ENCODE results near the gene BRPF1.
A peak's percentile ranks its signal among the peaks of the same experiment; 100 is the strongest.

Gene BRPF1

DNA sequence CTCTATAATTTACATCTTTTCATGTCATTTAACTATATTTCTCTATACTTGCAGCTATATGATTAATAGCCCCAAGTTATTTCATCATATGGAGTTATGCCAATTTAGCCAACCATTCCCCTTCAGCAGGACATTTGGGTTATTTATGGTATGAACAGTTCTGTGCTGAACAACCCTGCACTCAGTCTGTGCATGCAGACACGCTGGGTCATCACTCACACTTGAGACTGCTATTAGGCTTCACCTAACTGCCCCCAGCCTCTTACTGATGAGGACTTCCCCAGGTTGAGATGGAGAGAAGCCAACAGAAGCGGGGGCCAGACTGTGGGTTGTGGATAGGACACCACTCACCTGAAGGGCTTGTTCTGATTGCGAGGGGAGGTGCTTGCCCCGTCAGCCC, 53.4 kb downstream of the BRPF1 start:
- TF ChIP-seq, protein P1, sequence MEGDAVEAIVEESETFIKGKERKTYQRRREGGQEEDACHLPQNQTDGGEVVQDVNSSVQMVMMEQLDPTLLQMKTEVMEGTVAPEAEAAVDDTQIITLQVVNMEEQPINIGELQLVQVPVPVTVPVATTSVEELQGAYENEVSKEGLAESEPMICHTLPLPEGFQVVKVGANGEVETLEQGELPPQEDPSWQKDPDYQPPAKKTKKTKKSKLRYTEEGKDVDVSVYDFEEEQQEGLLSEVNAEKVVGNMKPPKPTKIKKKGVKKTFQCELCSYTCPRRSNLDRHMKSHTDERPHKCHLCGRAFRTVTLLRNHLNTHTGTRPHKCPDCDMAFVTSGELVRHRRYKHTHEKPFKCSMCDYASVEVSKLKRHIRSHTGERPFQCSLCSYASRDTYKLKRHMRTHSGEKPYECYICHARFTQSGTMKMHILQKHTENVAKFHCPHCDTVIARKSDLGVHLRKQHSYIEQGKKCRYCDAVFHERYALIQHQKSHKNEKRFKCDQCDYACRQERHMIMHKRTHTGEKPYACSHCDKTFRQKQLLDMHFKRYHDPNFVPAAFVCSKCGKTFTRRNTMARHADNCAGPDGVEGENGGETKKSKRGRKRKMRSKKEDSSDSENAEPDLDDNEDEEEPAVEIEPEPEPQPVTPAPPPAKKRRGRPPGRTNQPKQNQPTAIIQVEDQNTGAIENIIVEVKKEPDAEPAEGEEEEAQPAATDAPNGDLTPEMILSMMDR (IDR thresholded peaks at IDR 0.05; ENCODE audit: low read depth, low read length): no peak
- DNase-seq (ENCODE audit: extremely low read depth, low read depth): no peak

DNA sequence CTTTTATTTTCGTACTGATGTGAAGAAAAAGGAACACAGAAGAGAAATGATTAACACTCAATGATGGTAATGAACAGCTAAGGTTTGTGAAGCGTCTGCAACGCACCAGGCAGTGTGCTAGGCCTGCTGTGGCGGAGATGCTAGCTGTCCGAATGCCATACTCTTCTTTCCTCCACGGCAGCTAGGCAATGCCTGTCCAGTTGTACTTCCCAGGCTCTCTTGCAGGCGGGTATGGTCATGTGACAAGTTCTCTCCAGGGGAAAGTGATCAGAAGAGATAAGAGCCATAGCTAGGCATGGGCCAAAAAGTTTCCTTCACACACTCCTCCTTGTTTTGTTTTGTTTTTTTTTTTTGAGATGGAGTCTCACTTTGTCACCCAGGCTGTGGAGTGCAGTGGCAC, 54.1 kb downstream of the BRPF1 start:
- TF ChIP-seq, protein P1 (IDR thresholded peaks at IDR 0.05; ENCODE audit: low read depth, low read length): no peak
- DNase-seq (ENCODE audit: extremely low read depth, low read depth): no peak

DNA sequence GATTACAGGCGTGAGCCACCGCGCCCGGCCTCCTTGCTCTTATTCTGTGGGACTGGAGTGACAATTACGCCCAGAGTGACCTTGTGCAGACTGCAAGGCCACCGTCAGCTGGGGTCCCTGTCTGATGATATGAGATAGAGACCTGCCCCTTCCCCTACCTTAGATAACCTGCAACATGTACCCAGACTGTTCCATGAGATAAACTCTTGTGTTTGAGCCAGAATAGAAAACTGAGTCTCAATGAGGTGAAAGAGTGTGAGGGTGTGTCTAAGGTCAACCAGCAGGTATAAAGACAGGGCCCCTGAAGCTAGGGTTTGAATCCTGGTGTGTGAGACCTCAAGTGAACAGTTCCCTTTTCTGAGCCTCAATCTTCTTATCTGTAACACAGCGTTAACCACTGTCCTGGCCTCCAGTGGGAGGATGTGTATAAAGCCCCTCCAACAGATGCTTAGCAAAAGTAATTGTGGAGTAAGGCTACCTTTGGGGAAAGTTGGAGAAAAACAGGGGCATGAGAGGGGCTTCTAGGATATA, 54.7 kb downstream of the BRPF1 start:
- TF ChIP-seq, protein P1 (IDR thresholded peaks at IDR 0.05; ENCODE audit: low read depth, low read length): no peak
- no peak for DNase-seq (ENCODE audit: extremely low read depth, low read depth)

DNA sequence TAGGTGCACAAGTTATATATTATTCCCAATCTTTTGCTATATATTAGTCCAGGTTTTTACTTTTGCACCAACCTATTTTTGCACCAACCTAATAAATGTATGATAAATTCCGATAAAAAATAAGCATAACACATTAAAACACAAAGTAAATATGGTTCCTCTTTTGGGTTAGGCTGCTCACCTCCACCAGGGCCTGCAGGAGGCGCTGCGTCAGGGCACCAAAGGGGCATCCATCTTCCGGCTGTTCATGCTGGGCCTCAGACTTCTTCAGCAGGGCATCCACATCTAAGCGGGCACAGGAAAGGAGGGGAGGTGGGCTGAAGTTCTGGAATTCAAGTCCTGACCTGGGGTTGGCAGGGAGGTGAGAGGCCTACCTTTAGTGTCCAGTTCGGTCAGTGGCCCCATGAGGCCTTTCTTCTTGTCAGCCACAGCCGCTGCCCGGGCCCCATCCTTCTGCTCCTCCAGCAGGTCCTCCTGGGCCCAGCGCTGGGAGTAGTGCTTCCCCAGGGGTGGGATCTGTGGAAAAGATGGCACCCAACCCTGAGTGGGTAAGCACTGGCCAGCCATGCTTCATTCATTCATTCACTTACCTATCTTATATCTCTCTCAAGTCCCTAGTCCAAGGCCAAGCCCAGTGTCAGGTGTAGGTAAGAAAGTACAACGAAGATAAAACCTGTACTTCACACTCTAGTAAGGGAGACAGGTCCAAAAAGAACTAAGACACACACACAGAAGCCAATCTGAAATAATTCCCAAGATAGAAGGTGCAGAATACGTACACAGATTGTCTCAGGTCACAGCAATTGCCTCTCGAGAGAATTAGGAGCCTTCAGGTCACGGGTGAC, 55.5 kb downstream of the BRPF1 start:
- DNase-seq (ENCODE audit: extremely low read depth, low read depth): no peak
- TF ChIP-seq, protein P1 (IDR thresholded peaks at IDR 0.05; ENCODE audit: low read depth, low read length): peak; percentile 43

DNA sequence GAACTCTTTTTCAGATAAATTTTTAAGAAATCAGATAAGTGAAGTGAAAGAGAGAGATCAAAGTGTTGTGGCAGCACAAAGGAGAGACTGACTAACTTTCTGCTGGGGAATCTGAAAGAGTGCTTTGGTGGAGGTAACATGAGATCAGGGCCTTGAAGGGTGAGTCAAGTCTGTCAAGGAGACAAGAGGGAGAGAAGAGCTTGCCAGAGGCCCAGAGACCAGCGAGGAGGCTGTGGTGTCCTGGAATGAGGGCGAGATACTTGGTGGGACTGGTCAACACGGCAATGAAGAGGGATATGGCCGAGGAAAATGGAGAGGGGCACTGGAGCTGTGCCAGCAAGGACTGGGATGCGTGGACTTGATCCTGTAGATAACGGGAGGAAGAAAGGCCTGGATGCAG, 56.2 kb downstream of the BRPF1 start:
- no peak for DNase-seq (ENCODE audit: extremely low read depth, low read depth)
- TF ChIP-seq, protein P1 (IDR thresholded peaks at IDR 0.05; ENCODE audit: low read depth, low read length): no peak

DNA sequence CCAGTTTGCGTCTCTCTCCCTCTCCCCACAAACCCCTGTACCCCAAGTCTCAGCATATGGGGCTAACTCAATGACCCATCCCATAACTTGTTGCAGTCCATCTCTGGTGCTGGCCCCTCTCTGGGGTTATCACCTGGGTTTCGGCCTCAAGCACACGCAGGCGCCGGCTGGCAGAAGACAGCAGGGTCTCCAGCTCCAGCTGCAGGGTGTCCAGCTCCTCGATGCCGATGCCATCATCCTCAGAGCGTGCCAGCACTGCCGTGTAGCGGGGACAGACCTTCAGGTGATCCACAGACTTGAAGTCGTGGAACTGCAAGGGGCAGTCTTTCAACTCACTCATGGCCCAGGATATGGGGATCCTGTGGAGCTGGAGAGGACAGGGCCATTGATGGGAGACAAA, 59.6 kb downstream of the BRPF1 start:
- TF ChIP-seq, protein P1 (IDR thresholded peaks at IDR 0.05; ENCODE audit: low read depth, low read length): no peak
- no peak for DNase-seq (ENCODE audit: extremely low read depth, low read depth)

DNA sequence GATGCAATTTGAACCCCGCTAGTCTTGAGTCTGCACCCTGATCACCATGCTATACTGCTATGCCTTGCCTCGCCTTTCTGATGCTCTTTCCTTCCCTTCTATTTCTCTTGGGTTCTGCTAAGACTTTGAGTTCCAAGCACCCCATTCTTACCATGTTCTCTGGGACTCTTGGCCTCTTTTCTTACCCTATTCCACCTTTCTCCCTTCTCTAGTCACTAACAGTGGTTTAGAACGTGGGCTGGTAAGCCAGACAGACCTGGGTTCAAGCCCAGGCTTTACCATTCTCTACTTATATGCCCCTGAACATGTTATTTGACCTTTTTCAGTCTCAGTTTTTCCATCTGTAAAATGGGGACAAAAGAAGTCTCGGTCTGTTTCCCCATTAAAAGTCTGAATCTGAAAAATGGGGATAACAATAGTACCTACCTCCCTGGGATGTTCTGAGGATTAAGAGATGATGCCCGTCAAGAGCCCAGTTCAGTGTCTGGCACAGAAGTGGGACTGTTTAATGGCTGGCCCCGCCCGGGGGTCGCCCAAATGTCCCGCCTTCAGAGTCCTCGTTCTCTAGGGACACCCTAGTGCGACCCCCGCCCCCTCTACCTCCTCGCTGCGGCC, 60.4 kb downstream of the BRPF1 start:
- no peak for DNase-seq (ENCODE audit: extremely low read depth, low read depth)
- TF ChIP-seq, protein P1 (IDR thresholded peaks at IDR 0.05; ENCODE audit: low read depth, low read length): no peak

All from AG09319 (cell line).